ENCODE measurements around the gene GAB2.
"Not testable (repeated sequence)": the region's sequence is repeated elsewhere in the genome, so short reads cannot be mapped to it uniquely, and the experiment has no call there.

The GAB2 gene

GRCh38 chr11:78223320-78223954 is 194.2 kb downstream of the GAB2 start:
- no peak for DNase-seq (ENCODE audit: low read depth, low spot score)
- Histone ChIP-seq H3K9ac (ENCODE audit: insufficient read length) (no peak overlapping the region), H3K4me3 (no peak overlapping the region), H3K36me3 (ENCODE audit: insufficient read depth, low read length) (no peaks in the 10 kb centered on the region), H3K27ac (no peak overlapping the region), H3K9me3 (ENCODE audit: low read depth, low read length) (no peaks in the 10 kb centered on the region)
- TF ChIP-seq FOXP2 (optimal IDR thresholded peaks at IDR 0.05; ENCODE audit: control extremely low read depth, extremely low read length, insufficient read depth) (no peak), POLR2AphosphoS5 (IDR thresholded peaks at IDR 0.05; ENCODE audit: borderline replicate concordance, low read depth, low read length) (no peak), EZH2 (IDR thresholded peaks at IDR 0.05) (no peak)

GRCh38 chr11:78222726-78223125 is 194.9 kb downstream of the GAB2 start:
- not testable (repeated sequence) for H3K9ac ChIP-seq (ENCODE audit: insufficient read length); DNase-seq (ENCODE audit: low read depth, low spot score)

GRCh38 chr11:78221396-78222315 is 196.0 kb downstream of the GAB2 start:
- DNase-seq (ENCODE audit: low read depth, low spot score): no peak
- no peak overlapping the region for H3K9ac ChIP-seq (ENCODE audit: insufficient read length)
- TF ChIP-seq FOXP2 (optimal IDR thresholded peaks at IDR 0.05; ENCODE audit: control extremely low read depth, extremely low read length, insufficient read depth) (no peak), POLR2AphosphoS5 (IDR thresholded peaks at IDR 0.05; ENCODE audit: borderline replicate concordance, low read depth, low read length) (no peak), EZH2 (IDR thresholded peaks at IDR 0.05) (no peak)
- no peaks in the 10 kb centered on the region for H3K36me3 ChIP-seq (ENCODE audit: insufficient read depth, low read length)
- H3K9me3 ChIP-seq (ENCODE audit: low read depth, low read length): no peaks in the 10 kb centered on the region
- H3K27ac ChIP-seq: no peak overlapping the region
- H3K4me3 ChIP-seq: no peak overlapping the region

More at GRCh38 chr11:78222726-78223125, 194.9 kb downstream of the GAB2 start:
- not testable (repeated sequence) for H3K36me3 ChIP-seq (ENCODE audit: insufficient read depth, low read length); H3K9me3 ChIP-seq (ENCODE audit: low read depth, low read length); H3K27ac ChIP-seq; H3K4me3 ChIP-seq

GRCh38 chr11:78220218-78221157 is 197.1 kb downstream of the GAB2 start:
- no peak overlapping the region for H3K4me3 ChIP-seq
- no peak for TF ChIP-seq EZH2 (IDR thresholded peaks at IDR 0.05)
- no peaks in the 10 kb centered on the region for H3K36me3 ChIP-seq (ENCODE audit: insufficient read depth, low read length)
- H3K9me3 ChIP-seq (ENCODE audit: low read depth, low read length): no peaks in the 10 kb centered on the region
- H3K27ac ChIP-seq: no peak overlapping the region
- H3K9ac ChIP-seq (ENCODE audit: insufficient read length): no peak overlapping the region
- DNase-seq (ENCODE audit: low read depth, low spot score): no peak

- TF ChIP-seq EZH2 (IDR thresholded peaks at IDR 0.05) (no peak), FOXP2 (optimal IDR thresholded peaks at IDR 0.05; ENCODE audit: control extremely low read depth, extremely low read length, insufficient read depth) (no peak), POLR2AphosphoS5 (IDR thresholded peaks at IDR 0.05; ENCODE audit: borderline replicate concordance, low read depth, low read length) (no peak)
- no peaks in the 10 kb centered on the region for H3K9me3 ChIP-seq (ENCODE audit: low read depth, low read length)
- no peak overlapping the region for H3K9ac ChIP-seq (ENCODE audit: insufficient read length)
- no peak overlapping the region for H3K27ac ChIP-seq
- no peaks in the 10 kb centered on the region for H3K36me3 ChIP-seq (ENCODE audit: insufficient read depth, low read length)
- DNase-seq (ENCODE audit: low read depth, low spot score): no peak
- no peak overlapping the region for H3K4me3 ChIP-seq
Measured at GRCh38 chr11:78219493-78220217, 198.0 kb downstream of the GAB2 start.

GRCh38 chr11:78218707-78219492 is 198.7 kb downstream of the GAB2 start:
- TF ChIP-seq FOXP2 (optimal IDR thresholded peaks at IDR 0.05; ENCODE audit: control extremely low read depth, extremely low read length, insufficient read depth): no peak
- no peak for TF ChIP-seq EZH2 (IDR thresholded peaks at IDR 0.05)
- TF ChIP-seq POLR2AphosphoS5 (IDR thresholded peaks at IDR 0.05; ENCODE audit: borderline replicate concordance, low read depth, low read length): no peak
- Histone ChIP-seq H3K36me3 (ENCODE audit: insufficient read depth, low read length) (no peaks in the 10 kb centered on the region), H3K4me3 (no peak overlapping the region), H3K9me3 (ENCODE audit: low read depth, low read length) (no peaks in the 10 kb centered on the region), H3K27ac (no peak overlapping the region), H3K9ac (ENCODE audit: insufficient read length) (no peak overlapping the region)
- DNase-seq (ENCODE audit: low read depth, low spot score): no peak

GRCh38 chr11:78217650-78218541 is 199.7 kb downstream of the GAB2 start:
- Histone ChIP-seq H3K27ac (no peak overlapping the region), H3K36me3 (ENCODE audit: insufficient read depth, low read length) (no peaks in the 10 kb centered on the region), H3K9ac (ENCODE audit: insufficient read length) (no peak overlapping the region), H3K4me3 (no peak overlapping the region), H3K9me3 (ENCODE audit: low read depth, low read length) (no peaks in the 10 kb centered on the region)
- TF ChIP-seq FOXP2 (optimal IDR thresholded peaks at IDR 0.05; ENCODE audit: control extremely low read depth, extremely low read length, insufficient read depth): no peak
- TF ChIP-seq POLR2AphosphoS5 (IDR thresholded peaks at IDR 0.05; ENCODE audit: borderline replicate concordance, low read depth, low read length): no peak
- TF ChIP-seq EZH2 (IDR thresholded peaks at IDR 0.05): no peak
- DNase-seq (ENCODE audit: low read depth, low spot score): no peak

All from SK-N-MC (cell line).